Stimulated activated effector memory CD8-positive, alpha-beta T cell treated with anti-CD3 and anti-CD28 coated beads, Interleukin-12 subunit alpha, Interleukin-12 subunit beta, amount 100 ng/mL, for 72 hours (primary cell): Measurements from ENCODE around the gene PRKG1.

ENCODE experiments used
- ATAC-seq: fragments of 150-1000 bp; cut with Tn5 transposase; 2 replicates; pipeline ENCODE4 v1.10.0; 2021
- DNase-seq, 2 donors: peaks; one replicate each; pipeline ENCODE4 v3.0.0; 2021 to 2022; ENCODE audit warnings: low spot score in 2 of 2
- H3K27ac Mint-ChIP-seq: one replicate; pipeline ENCODE4 v1.8.0; 2022; ENCODE audit warnings: mild to moderate bottlenecking, mixed read lengths
- H3K36me3 Mint-ChIP-seq: one replicate; pipeline ENCODE4 v1.8.0; 2022; ENCODE audit warnings: mild to moderate bottlenecking, mixed read lengths
- H3K4me1 Mint-ChIP-seq: one replicate; pipeline ENCODE4 v1.8.0; 2022; ENCODE audit warnings: mixed read lengths
- H3K4me3 Mint-ChIP-seq: one replicate; pipeline ENCODE4 v1.8.0; 2022; ENCODE audit warnings: mild to moderate bottlenecking, mixed read lengths
- H3K9me3 Mint-ChIP-seq: one replicate; pipeline ENCODE4 v1.8.0; 2022; ENCODE audit warnings: mixed read lengths

PRKG1 gene

GRCh38 chr10:51786016-51786683 lies 711.9 kb downstream of the PRKG1 start:
- no peaks in the 10 kb centered on the region for H3K36me3 Mint-ChIP-seq
- H3K9me3 Mint-ChIP-seq: no peaks in the 10 kb centered on the region
- H3K4me3 Mint-ChIP-seq: no peak overlapping the region
- no peak for ATAC-seq
- H3K4me1 Mint-ChIP-seq: no peaks in the 10 kb centered on the region
- no peak for DNase-seq
- H3K27ac Mint-ChIP-seq: no peak overlapping the region

- no peak overlapping the region for H3K27ac Mint-ChIP-seq
- ATAC-seq: no peak
- no peaks in the 10 kb centered on the region for H3K36me3 Mint-ChIP-seq
- no peak overlapping the region for H3K4me3 Mint-ChIP-seq
- no peak for DNase-seq
- H3K9me3 Mint-ChIP-seq: peaks cover 4% of the 10 kb centered on the region
- H3K4me1 Mint-ChIP-seq: no peaks in the 10 kb centered on the region
These were observed 712.4 kb downstream of the PRKG1 start for GRCh38 chr10:51786684-51787035.

GRCh38 chr10:51788273-51788672 lies 714.0 kb downstream of the PRKG1 start:
- Mint-ChIP-seq H3K4me3 (no peak overlapping the region), H3K4me1 (no peaks in the 10 kb centered on the region), H3K27ac (no peak overlapping the region), H3K36me3 (no peaks in the 10 kb centered on the region), H3K9me3 (peaks cover 12% of the 10 kb centered on the region)
- no peak for DNase-seq
- ATAC-seq: no peak

GRCh38 chr10:51789118-51789517 lies 714.8 kb downstream of the PRKG1 start:
- Mint-ChIP-seq H3K4me1 (no peaks in the 10 kb centered on the region), H3K36me3 (no peaks in the 10 kb centered on the region), H3K27ac (no peak overlapping the region), H3K9me3 (peaks cover 16% of the 10 kb centered on the region), H3K4me3 (no peak overlapping the region)
- DNase-seq (no peak), ATAC-seq (no peak)

GRCh38 chr10:51789903-51790302 lies 715.6 kb downstream of the PRKG1 start:
- no peak for DNase-seq
- Mint-ChIP-seq H3K4me3 (no peak overlapping the region), H3K9me3 (peaks cover 17% of the 10 kb centered on the region), H3K27ac (no peak overlapping the region), H3K4me1 (no peaks in the 10 kb centered on the region), H3K36me3 (no peaks in the 10 kb centered on the region)
- no peak for ATAC-seq

- Mint-ChIP-seq H3K4me3 (no peak overlapping the region), H3K9me3 (peaks cover 17% of the 10 kb centered on the region), H3K27ac (no peak overlapping the region), H3K4me1 (no peaks in the 10 kb centered on the region), H3K36me3 (no peaks in the 10 kb centered on the region)
- ATAC-seq (no peak), DNase-seq (no peak)
These were observed 718.4 kb downstream of the PRKG1 start for GRCh38 chr10:51792678-51793077.

GRCh38 chr10:51800121-51800520 lies 725.8 kb downstream of the PRKG1 start:
- Mint-ChIP-seq H3K36me3 (no peaks in the 10 kb centered on the region), H3K9me3 (no peaks in the 10 kb centered on the region), H3K4me1 (no peaks in the 10 kb centered on the region), H3K4me3 (no peak overlapping the region), H3K27ac (no peak overlapping the region)
- no peak for DNase-seq
- no peak for ATAC-seq

GRCh38 chr10:51800725-51801424 lies 726.6 kb downstream of the PRKG1 start:
- Mint-ChIP-seq H3K27ac (no peak overlapping the region), H3K4me1 (no peaks in the 10 kb centered on the region), H3K9me3 (no peaks in the 10 kb centered on the region), H3K4me3 (no peak overlapping the region), H3K36me3 (no peaks in the 10 kb centered on the region)
- DNase-seq (no peak), ATAC-seq (no peak)

- Mint-ChIP-seq H3K4me3 (no peak overlapping the region), H3K36me3 (no peaks in the 10 kb centered on the region), H3K4me1 (no peaks in the 10 kb centered on the region), H3K27ac (no peak overlapping the region), H3K9me3 (no peaks in the 10 kb centered on the region)
- DNase-seq: no peak
- ATAC-seq: no peak
These were observed 727.7 kb downstream of the PRKG1 start for GRCh38 chr10:51802030-51802429.

- Mint-ChIP-seq H3K36me3 (no peaks in the 10 kb centered on the region), H3K9me3 (no peaks in the 10 kb centered on the region), H3K27ac (no peak overlapping the region), H3K4me3 (no peak overlapping the region), H3K4me1 (no peaks in the 10 kb centered on the region)
- DNase-seq: no peak
- ATAC-seq: no peak
These were observed 730.6 kb downstream of the PRKG1 start for GRCh38 chr10:51804866-51805265.

- no peaks in the 10 kb centered on the region for H3K4me1 Mint-ChIP-seq
These were observed 732.0 kb downstream of the PRKG1 start for GRCh38 chr10:51806079-51806835.

GRCh38 chr10:51808187-51808586 lies 733.9 kb downstream of the PRKG1 start:
- ATAC-seq (no peak), DNase-seq (no peak)
- Mint-ChIP-seq H3K9me3 (no peaks in the 10 kb centered on the region), H3K27ac (no peak overlapping the region), H3K4me3 (no peak overlapping the region), H3K36me3 (no peaks in the 10 kb centered on the region), H3K4me1 (no peaks in the 10 kb centered on the region)

More at GRCh38 chr10:51806079-51806835, 732.0 kb downstream of the PRKG1 start:
- no peaks in the 10 kb centered on the region for H3K36me3 Mint-ChIP-seq
- no peak for ATAC-seq
- no peak for DNase-seq
- H3K27ac Mint-ChIP-seq: no peak overlapping the region
- H3K4me3 Mint-ChIP-seq: no peak overlapping the region
- H3K9me3 Mint-ChIP-seq: no peaks in the 10 kb centered on the region

- Mint-ChIP-seq H3K4me3 (no peak overlapping the region), H3K9me3 (no peaks in the 10 kb centered on the region), H3K4me1 (no peaks in the 10 kb centered on the region)
These were observed 741.4 kb downstream of the PRKG1 start for GRCh38 chr10:51815723-51816122.

GRCh38 chr10:51821045-51821444 lies 746.8 kb downstream of the PRKG1 start:
- H3K4me3 Mint-ChIP-seq: no peak overlapping the region
- no peaks in the 10 kb centered on the region for H3K36me3 Mint-ChIP-seq
- ATAC-seq (no peak), DNase-seq (no peak)
- peaks cover 3% of the 10 kb centered on the region for H3K9me3 Mint-ChIP-seq
- no peaks in the 10 kb centered on the region for H3K4me1 Mint-ChIP-seq
- no peak overlapping the region for H3K27ac Mint-ChIP-seq

More at GRCh38 chr10:51815723-51816122, 741.4 kb downstream of the PRKG1 start:
- no peak for DNase-seq
- Mint-ChIP-seq H3K27ac (no peak overlapping the region), H3K36me3 (no peaks in the 10 kb centered on the region)
- ATAC-seq: no peak

- Mint-ChIP-seq H3K9me3 (peaks cover 3% of the 10 kb centered on the region), H3K27ac (no peak overlapping the region), H3K36me3 (no peaks in the 10 kb centered on the region), H3K4me1 (no peaks in the 10 kb centered on the region), H3K4me3 (no peak overlapping the region)
- no peak for DNase-seq
- ATAC-seq: no peak
These were observed 747.5 kb downstream of the PRKG1 start for GRCh38 chr10:51821745-51822144.
